Neural cell (in vitro differentiated cells): Measurements from ENCODE around the gene CATSPERD. TPM values are rescaled to one million over a fixed set of nuclear protein-coding genes. Genes with fewer than 3 reads are reported as not detected.

ENCODE experiments used
- H2AFZ ChIP-seq: fragments of 200-600, 300-800 bp; sonication (generic), shearing (Covaris generic); 2 replicates; pipeline ENCODE4 v1.6.0; 2014; ENCODE audit warnings: low read depth, mild to moderate bottlenecking, antibody characterized with exemption, low read length, moderate library complexity
- H3F3A ChIP-seq: fragments of 200-600 bp; shearing (Covaris generic); 2 replicates; pipeline ENCODE4 v1.6.1; 2016; ENCODE audit warnings: mild to moderate bottlenecking, moderate library complexity, mixed read lengths, antibody characterized with exemption, low read length; ENCODE audit not compliant: insufficient read depth, poor library complexity, severe bottlenecking
- H3K27ac ChIP-seq: fragments of 200-600, 300-800 bp; sonication (generic), shearing (Covaris generic); 2 replicates; pipeline ENCODE4 v1.5.1; 2014; ENCODE audit warnings: mild to moderate bottlenecking, low read length, moderate library complexity
- H3K27me3 ChIP-seq: fragments of 300-800, 200-600 bp; sonication (generic), shearing (Covaris generic); 2 replicates; pipeline ENCODE4 v1.6.0; 2014; ENCODE audit warnings: mild to moderate bottlenecking, low read depth, low read length, moderate library complexity; ENCODE audit not compliant: insufficient read depth
- H3K36me3 ChIP-seq: fragments of 300-800, 200-600 bp; sonication (generic), shearing (Covaris generic); 2 replicates; pipeline ENCODE4 v1.5.1; 2014; ENCODE audit warnings: mild to moderate bottlenecking, antibody characterized with exemption, low read length, moderate library complexity; ENCODE audit not compliant: insufficient read depth
- H3K4me2 ChIP-seq: fragments of 300-800, 200-600 bp; sonication (generic), shearing (Covaris generic); 2 replicates; pipeline ENCODE4 v1.6.0; 2014; ENCODE audit warnings: mild to moderate bottlenecking, low read length
- H3K4me3 ChIP-seq: fragments of 300-800, 200-600 bp; sonication (generic), shearing (Covaris generic); 2 replicates; pipeline ENCODE4 v1.5.1; 2014; ENCODE audit warnings: mild to moderate bottlenecking, low read length, moderate library complexity
- H3K79me2 ChIP-seq: fragments of 200-600 bp; shearing (Covaris generic); replicated peaks from 2 replicates; pipeline ENCODE4 v1.6.0; 2014; ENCODE audit warnings: mild to moderate bottlenecking, low read length, moderate library complexity; ENCODE audit not compliant: insufficient read depth
- H3K9ac ChIP-seq: fragments of 300-800, 200-600 bp; sonication (generic), shearing (Covaris generic); 2 replicates; pipeline ENCODE4 v1.6.1; 2016; ENCODE audit warnings: mild to moderate bottlenecking, low read length, mixed read lengths
- H3K9me2 ChIP-seq: fragments of 200-600 bp; shearing (Covaris generic); 2 replicates; pipeline ENCODE4 v1.6.1; 2016; ENCODE audit warnings: mild to moderate bottlenecking, low read length, mixed read lengths; ENCODE audit not compliant: insufficient read depth
- H3K9me3 ChIP-seq: fragments of 200-600, 300-800 bp; sonication (generic), shearing (Covaris generic); 2 replicates; pipeline ENCODE4 v1.6.1; 2016; ENCODE audit warnings: mild to moderate bottlenecking, mixed run types, low read length, moderate library complexity, mixed read lengths
- H4K20me1 ChIP-seq: fragments of 200-600 bp; shearing (Covaris generic); 2 replicates; pipeline ENCODE4 v1.6.1; 2016; ENCODE audit warnings: mild to moderate bottlenecking, mixed run types; ENCODE audit not compliant: insufficient read depth
- CTCF ChIP-seq: fragments of 450-650 bp; IDR thresholded peaks from 2 replicates; pipeline ENCODE4 v1.5.1; 2014; ENCODE audit warnings: antibody characterized with exemption, mild to moderate bottlenecking, moderate library complexity; ENCODE audit not compliant: poor library complexity, severe bottlenecking
- EP300 ChIP-seq: fragments of 450-650 bp; conservative IDR thresholded peaks from 2 replicates; pipeline ENCODE4 v1.6.1; 2014; ENCODE audit warnings: antibody characterized with exemption, mild to moderate bottlenecking, moderate library complexity; ENCODE audit not compliant: poor library complexity, severe bottlenecking
- EZH2 ChIP-seq: fragments of 200-600, 300-800 bp; shearing (Covaris generic), sonication (generic); IDR thresholded peaks from 2 replicates; pipeline ENCODE4 v1.6.1; 2014; ENCODE audit warnings: antibody characterized with exemption, low read length, borderline replicate concordance, mild to moderate bottlenecking; ENCODE audit not compliant: insufficient read depth, poor library complexity, severe bottlenecking
- MXI1 ChIP-seq: fragments of 450-650 bp; conservative IDR thresholded peaks from 2 replicates; pipeline ENCODE4 v1.6.1; 2014; ENCODE audit warnings: antibody characterized with exemption, mild to moderate bottlenecking; ENCODE audit not compliant: poor library complexity, severe bottlenecking
- POLR2AphosphoS5 ChIP-seq: IDR thresholded peaks from 2 replicates; pipeline ENCODE4 v1.6.1; 2012
- RAD21 ChIP-seq: fragments of 450-650 bp; conservative IDR thresholded peaks from 2 replicates; pipeline ENCODE4 v1.6.1; 2014; ENCODE audit warnings: antibody characterized with exemption, mild to moderate bottlenecking, moderate library complexity
- REST ChIP-seq: IDR thresholded peaks from 2 replicates; pipeline ENCODE4 v1.6.1; 2012; ENCODE audit warnings: borderline replicate concordance
- SMC3 ChIP-seq: fragments of 450-650 bp; conservative IDR thresholded peaks from 2 replicates; pipeline ENCODE4 v1.6.1; 2014; ENCODE audit warnings: antibody characterized with exemption, mild to moderate bottlenecking, moderate library complexity; ENCODE audit not compliant: poor library complexity
- TAF1 ChIP-seq: IDR thresholded peaks from 2 replicates; pipeline ENCODE4 v1.6.1; 2012; ENCODE audit warnings: low read depth
- polyA plus RNA-seq: library from polyadenylated mRNA; depleted of rRNA; stranded (reverse); fragments of >200 nt; gene quantifications from 2 replicates; pipeline ENCODE4 v1.2.3, GENCODE V29; 2014

The CATSPERD gene
- polyA plus RNA-seq, 1 donor from 2014 or later = not detected

- H3K27me3 ChIP-seq = peaks cover 32% of the 10 kb centered on the region
- no peak overlapping the region for H2AFZ ChIP-seq
- no peaks in the 10 kb centered on the region for H3K9me3 ChIP-seq
- no peaks in the 10 kb centered on the region for H3K9me2 ChIP-seq
- no peak overlapping the region for H3K9ac ChIP-seq
- no peaks in the 10 kb centered on the region for H3F3A ChIP-seq
- H4K20me1 ChIP-seq = no peaks in the 10 kb centered on the region
- H3K4me3 ChIP-seq = no peak overlapping the region
- H3K36me3 ChIP-seq = no peaks in the 10 kb centered on the region
- H3K4me2 ChIP-seq = no peak overlapping the region
- TF ChIP-seq MXI1 = peak; percentile 43
- TF ChIP-seq SMC3 = no peak
- TF ChIP-seq POLR2AphosphoS5 = no peak
- no peak for TF ChIP-seq EZH2
- TF ChIP-seq CTCF = no peak
- TF ChIP-seq TAF1 = no peak
- no peaks in the 10 kb centered on the region for H3K79me2 ChIP-seq
- H3K27ac ChIP-seq = no peak overlapping the region
These were observed 81.6 kb downstream of the CATSPERD start for GRCh38 chr19:5801796-5802619.

GRCh38 chr19:5803441-5803751 is 83.0 kb downstream of the CATSPERD start:
- Histone ChIP-seq H3K4me3 (no peak overlapping the region), H2AFZ (no peak overlapping the region)
- TF ChIP-seq SMC3 (no peak), EP300 (no peak), RAD21 (no peak), EZH2 (no peak), TAF1 (no peak), POLR2AphosphoS5 (no peak), MXI1 (no peak), REST (no peak)

More at GRCh38 chr19:5803441-5803751, 83.0 kb downstream of the CATSPERD start:
- Histone ChIP-seq H3K9me3 (no peaks in the 10 kb centered on the region), H3K79me2 (no peaks in the 10 kb centered on the region), H4K20me1 (no peaks in the 10 kb centered on the region), H3K9ac (no peak overlapping the region), H3K27ac (no peak overlapping the region), H3K36me3 (no peaks in the 10 kb centered on the region), H3F3A (no peaks in the 10 kb centered on the region), H3K9me2 (no peaks in the 10 kb centered on the region), H3K4me2 (no peak overlapping the region), H3K27me3 (peaks cover 32% of the 10 kb centered on the region)
